A549 (cell line): Measurements from ENCODE around the gene NSG2. TPM values are rescaled to one million over a fixed set of nuclear protein-coding genes. Genes with fewer than 3 reads are reported as not detected.
A peak's percentile ranks its signal among the peaks of the same experiment; 100 is the strongest.

Source experiments
- ATAC-seq, 2 experiments: fragments of 200-7000 bp in 1 of 2; fragments of >200 bp in 1 of 2; cut with Nextera tagmentation in 1 of 2; cut with Tn5 transposase in 1 of 2; 3 replicates each; pipeline versions ENCODE4 v1.8.0 to v1.9.1; 2018 to 2020; ENCODE audit warnings: mild to moderate bottlenecking in 1 of 2, moderate library complexity in 1 of 2
- CTCF ChIA-PET: fragments of 300-600 bp; sonication (Branson Sonifier 250); formaldehyde crosslinking; extraction: SDS; loops from one replicate; lab custom pipeline; 2021; ENCODE audit warnings: antibody characterized with exemption, inconsistent platforms; lab: Yijun Ruan, JAX
- POLR2A ChIA-PET: fragments of 350-600 bp; formaldehyde crosslinking; extraction: SDS; loops from one replicate; lab custom pipeline; 2021; ENCODE audit warnings: antibody characterized with exemption, inconsistent platforms; lab: Yijun Ruan, JAX
- DNase-seq, 2 experiments: peaks; one replicate each; pipeline versions ENCODE4 v3.0.0 to v3.0.0-alpha.2; 2011 to 2016; ENCODE audit warnings: low read depth in 1 of 2, low spot score in 1 of 2
- FAIRE-seq: peaks from 2 replicates; lab custom pipeline; 2011; peaks lifted over from hg19 to GRCh38; lab: Jason Lieb, UNC
- H3K27ac ChIP-seq, 2 experiments: fragments of >200 bp; sonication (Bioruptor Twin); formaldehyde crosslinking; 3 replicates each; pipeline ENCODE4 v1.5.1; 2016 to 2017
- H3K4me1 ChIP-seq: fragments of >200 bp; sonication (Bioruptor Twin); formaldehyde crosslinking; 3 replicates; pipeline ENCODE4 v1.6.1; 2016
- H3K4me2 ChIP-seq: fragments of >200 bp; sonication (Bioruptor Twin); formaldehyde crosslinking; 3 replicates; pipeline ENCODE4 v1.6.1; 2016
- H3K4me3 ChIP-seq: fragments of >200 bp; sonication (Bioruptor Twin); formaldehyde crosslinking; 3 replicates; pipeline ENCODE4 v1.5.1; 2016
- H3K9me3 ChIP-seq: fragments of >200 bp; sonication (Bioruptor Twin); formaldehyde crosslinking; 3 replicates; pipeline ENCODE4 v1.6.1; 2016
- EHF ChIP-seq: fragments of 250-450 bp; sonication (Bioruptor Pico); IDR thresholded peaks from 2 replicates; pipeline ENCODE4 v1.5.0; 2020; ENCODE audit warnings: mild to moderate bottlenecking
- HES2 ChIP-seq: fragments of >200 bp; sonication (Bioruptor Twin); formaldehyde crosslinking; IDR thresholded peaks from 2 replicates; pipeline ENCODE4 v1.6.1; 2016
- HOXA7 ChIP-seq: fragments of 250-450 bp; sonication (Bioruptor Pico); IDR thresholded peaks from 2 replicates; pipeline ENCODE4 v1.5.0; 2020; ENCODE audit warnings: mild to moderate bottlenecking, moderate library complexity
- HOXB5 ChIP-seq: fragments of 250-450 bp; sonication (Bioruptor Pico); IDR thresholded peaks from 2 replicates; pipeline ENCODE4 v1.5.0; 2020; ENCODE audit warnings: mild to moderate bottlenecking, moderate library complexity
- KDM1A ChIP-seq: fragments of 200-600 bp; sonication (generic); IDR thresholded peaks from 2 replicates; pipeline ENCODE4 v1.6.1; 2016; ENCODE audit warnings: low read depth, mild to moderate bottlenecking
- MAFK ChIP-seq: fragments of 450-650 bp; IDR thresholded peaks from 2 replicates; pipeline ENCODE4 v1.6.1; 2014; ENCODE audit not compliant: partially characterized antibody
- NFE2L2 ChIP-seq: fragments of 150-350 bp; conservative IDR thresholded peaks from 2 replicates; pipeline ENCODE4 v1.6.1; 2014; ENCODE audit warnings: low read length
- PBX3 ChIP-seq: IDR thresholded peaks from 2 replicates; pipeline ENCODE4 v1.6.1; 2012
- POLR2AphosphoS2 ChIP-seq: conservative IDR thresholded peaks from 2 replicates; pipeline ENCODE4 v1.6.1; 2012; ENCODE audit warnings: low read length, improper control_type of control experiment, inconsistent platforms
- TFCP2L1 ChIP-seq: fragments of 250-450 bp; sonication (Bioruptor Pico); IDR thresholded peaks from 2 replicates; pipeline ENCODE4 v1.5.0; 2021; ENCODE audit warnings: mild to moderate bottlenecking
- TP53 ChIP-seq: fragments of 250-450 bp; sonication (Bioruptor Pico); IDR thresholded peaks from 2 replicates; pipeline ENCODE4 v1.5.0; 2021; ENCODE audit warnings: mild to moderate bottlenecking, moderate library complexity
- ZNF302 ChIP-seq: fragments of 250-450 bp; sonication (Bioruptor Pico); IDR thresholded peaks from 2 replicates; pipeline ENCODE4 v1.9.0; 2021; ENCODE audit warnings: inconsistent platforms, mild to moderate bottlenecking, moderate library complexity
- WGBS: methylation state at CpG from one replicate; pipeline ENCODE4 v1.1.6; 2017; ENCODE audit errors: missing lambda C conversion rate; 5-methylcytosine and 5-hydroxymethylcytosine counted together
- polyA plus RNA-seq, 4 experiments: library from polyadenylated mRNA; depleted of rRNA in 3 of 4; stranded (reverse); fragments of >200 nt; fragmentation: RNase III in 1 of 4; extraction: RNeasy Plus Mini Kit Qiagen cat#74134 plus additional on column Dnase treatment in 1 of 4; gene quantifications; 2 replicates in 3 of 4; 3 replicates in 1 of 4; pipeline ENCODE4 v1.2.3, GENCODE V29; 2011 to 2017
- TF ChIP-seq, protein P1 (sequence below): fragments of 450-650 bp; IDR thresholded peaks from 2 replicates; pipeline ENCODE4 v1.6.1; 2014; ENCODE audit warnings: antibody characterized with exemption
- TF ChIP-seq, protein P2 (sequence below): fragments of 250-450 bp; sonication (Bioruptor Pico); IDR thresholded peaks from 2 replicates; pipeline ENCODE4 v1.5.0; 2021; ENCODE audit warnings: mild to moderate bottlenecking, moderate library complexity, borderline replicate concordance
- TF ChIP-seq, protein P3 (sequence below): fragments of 200-600 bp; sonication (generic); IDR thresholded peaks from 2 replicates; pipeline ENCODE4 v1.6.1; 2016; ENCODE audit warnings: antibody characterized with exemption, mild to moderate bottlenecking, moderate library complexity

NSG2 gene
- polyA plus RNA-seq, 2 of the 4 experiments (the other 2 are of a cell fraction), result 0.06 TPM; not detected in 1

DNA sequence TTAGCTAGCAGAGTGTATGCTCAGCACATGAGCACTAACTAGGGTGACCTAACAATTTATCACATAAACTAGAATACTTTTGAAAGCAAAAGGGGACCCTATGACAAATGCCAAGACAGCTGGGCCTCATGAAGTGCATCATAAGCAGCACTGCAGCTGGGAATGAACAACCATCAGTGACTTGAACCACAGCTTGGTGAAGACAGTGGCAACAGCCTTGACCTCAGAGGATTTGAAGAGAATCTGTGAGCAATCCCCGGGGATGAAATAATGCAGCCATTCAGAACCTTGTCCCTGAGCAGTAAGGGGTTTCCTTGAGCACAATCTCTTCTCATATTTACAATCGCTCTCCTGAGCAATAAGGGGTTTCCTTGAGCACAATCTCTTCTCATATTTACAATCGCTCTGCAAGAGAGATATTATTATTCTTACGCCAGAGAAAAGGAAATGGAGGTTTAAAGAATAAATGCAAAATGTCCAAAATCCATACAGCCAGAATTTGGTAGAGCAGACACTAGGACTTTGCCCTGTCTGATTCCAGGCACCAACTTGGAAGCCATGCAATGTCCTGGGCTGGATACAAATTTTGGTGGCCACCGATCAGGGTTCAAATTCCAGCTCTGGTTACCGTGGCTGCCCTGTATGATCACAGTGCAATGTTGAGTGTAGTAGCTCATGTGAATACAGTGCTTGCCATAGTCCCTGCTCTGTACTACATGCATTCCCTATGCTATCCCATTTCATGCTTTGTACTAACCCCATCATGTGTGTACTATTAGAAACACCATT is 846 bp upstream of the NSG2 start:
- H3K4me2 ChIP-seq, result no peak overlapping the region
- TF ChIP-seq POLR2AphosphoS2, result no peak
- no peak for TF ChIP-seq TFCP2L1 (CRISPR knock-in tag)
- TF ChIP-seq, protein P1, sequence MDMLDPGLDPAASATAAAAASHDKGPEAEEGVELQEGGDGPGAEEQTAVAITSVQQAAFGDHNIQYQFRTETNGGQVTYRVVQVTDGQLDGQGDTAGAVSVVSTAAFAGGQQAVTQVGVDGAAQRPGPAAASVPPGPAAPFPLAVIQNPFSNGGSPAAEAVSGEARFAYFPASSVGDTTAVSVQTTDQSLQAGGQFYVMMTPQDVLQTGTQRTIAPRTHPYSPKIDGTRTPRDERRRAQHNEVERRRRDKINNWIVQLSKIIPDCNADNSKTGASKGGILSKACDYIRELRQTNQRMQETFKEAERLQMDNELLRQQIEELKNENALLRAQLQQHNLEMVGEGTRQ, result no peak
- no peak for TF ChIP-seq KDM1A
- TF ChIP-seq, protein P2, sequence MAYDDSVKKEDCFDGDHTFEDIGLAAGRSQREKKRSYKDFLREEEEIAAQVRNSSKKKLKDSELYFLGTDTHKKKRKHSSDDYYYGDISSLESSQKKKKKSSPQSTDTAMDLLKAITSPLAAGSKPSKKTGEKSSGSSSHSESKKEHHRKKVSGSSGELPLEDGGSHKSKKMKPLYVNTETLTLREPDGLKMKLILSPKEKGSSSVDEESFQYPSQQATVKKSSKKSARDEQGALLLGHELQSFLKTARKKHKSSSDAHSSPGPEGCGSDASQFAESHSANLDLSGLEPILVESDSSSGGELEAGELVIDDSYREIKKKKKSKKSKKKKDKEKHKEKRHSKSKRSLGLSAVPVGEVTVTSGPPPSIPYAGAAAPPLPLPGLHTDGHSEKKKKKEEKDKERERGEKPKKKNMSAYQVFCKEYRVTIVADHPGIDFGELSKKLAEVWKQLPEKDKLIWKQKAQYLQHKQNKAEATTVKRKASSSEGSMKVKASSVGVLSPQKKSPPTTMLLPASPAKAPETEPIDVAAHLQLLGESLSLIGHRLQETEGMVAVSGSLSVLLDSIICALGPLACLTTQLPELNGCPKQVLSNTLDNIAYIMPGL (CRISPR knock-in tag), result no peak
- H3K4me1 ChIP-seq, result no peaks in the 10 kb centered on the region
- POLR2A ChIA-PET, result interaction anchor here (1.0 kb wide), 2 partner anchors 11 to 267 kb away, joined by 3 to 14 read pairs; no protein-coding TSS in a partner anchor
- no peak for FAIRE-seq
- CTCF ChIA-PET, result interaction anchor here (0.6 to 7.9 kb wide), 21 partner anchors 9 to 1688 kb away, joined by 3 to 422 read pairs (median 5); no protein-coding TSS in a partner anchor
- peak; percentile 21 to 40; a peak in 2 of 6 replicates for ATAC-seq
- no peak overlapping the region for H3K4me3 ChIP-seq
- DNase-seq, result no peak
- H3K9me3 ChIP-seq, result no peaks in the 10 kb centered on the region
- H3K27ac ChIP-seq, result no peak overlapping the region
- 2% methylated on average over 6 of the region's 6 CpGs for WGBS

DNA sequence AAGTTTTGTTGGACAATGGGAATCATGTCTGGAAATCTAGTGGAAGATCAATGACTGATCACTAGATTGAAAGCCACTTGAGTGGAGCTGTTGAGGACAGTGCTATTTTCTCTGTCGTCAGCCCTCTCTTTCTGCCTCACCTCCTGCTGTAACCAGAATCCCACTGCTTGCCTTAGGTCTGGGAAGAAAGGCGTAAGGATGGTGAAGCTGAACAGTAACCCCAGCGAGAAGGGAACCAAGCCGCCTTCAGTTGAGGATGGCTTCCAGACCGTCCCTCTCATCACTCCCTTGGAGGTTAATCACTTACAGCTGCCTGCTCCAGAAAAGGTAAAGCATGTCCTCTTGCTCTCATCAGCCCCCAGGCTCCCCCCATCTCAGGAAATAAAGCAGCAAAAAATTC is 1.1 kb downstream of the NSG2 start:
- H3K27ac ChIP-seq, result no peak overlapping the region

GRCh38 chr5:174047472-174048099 is 2.1 kb downstream of the NSG2 start:
- H3K27ac ChIP-seq, result no peak overlapping the region
- DNase-seq (no peak), FAIRE-seq (no peak), ATAC-seq (no peak)
- 2% methylated on average over 4 of the region's 4 CpGs for WGBS
- ChIA-PET CTCF (interaction anchor here (1.2 to 7.9 kb wide), 3 partner anchors 10 to 264 kb away, joined by 3 to 422 read pairs (median 9); no protein-coding TSS in a partner anchor), POLR2A (no interaction called here)
- no peak overlapping the region for H3K4me2 ChIP-seq
- no peaks in the 10 kb centered on the region for H3K4me1 ChIP-seq
- H3K4me3 ChIP-seq, result no peak overlapping the region
- TF ChIP-seq PBX3 (no peak), EHF (CRISPR knock-in tag) (no peak), TP53 (CRISPR knock-in tag) (no peak), HOXA7 (CRISPR knock-in tag) (no peak), TFCP2L1 (CRISPR knock-in tag) (no peak), HOXB5 (CRISPR knock-in tag) (no peak), HES2 (no peak), MAFK (no peak), NFE2L2 (no peak)
- TF ChIP-seq, protein P3, sequence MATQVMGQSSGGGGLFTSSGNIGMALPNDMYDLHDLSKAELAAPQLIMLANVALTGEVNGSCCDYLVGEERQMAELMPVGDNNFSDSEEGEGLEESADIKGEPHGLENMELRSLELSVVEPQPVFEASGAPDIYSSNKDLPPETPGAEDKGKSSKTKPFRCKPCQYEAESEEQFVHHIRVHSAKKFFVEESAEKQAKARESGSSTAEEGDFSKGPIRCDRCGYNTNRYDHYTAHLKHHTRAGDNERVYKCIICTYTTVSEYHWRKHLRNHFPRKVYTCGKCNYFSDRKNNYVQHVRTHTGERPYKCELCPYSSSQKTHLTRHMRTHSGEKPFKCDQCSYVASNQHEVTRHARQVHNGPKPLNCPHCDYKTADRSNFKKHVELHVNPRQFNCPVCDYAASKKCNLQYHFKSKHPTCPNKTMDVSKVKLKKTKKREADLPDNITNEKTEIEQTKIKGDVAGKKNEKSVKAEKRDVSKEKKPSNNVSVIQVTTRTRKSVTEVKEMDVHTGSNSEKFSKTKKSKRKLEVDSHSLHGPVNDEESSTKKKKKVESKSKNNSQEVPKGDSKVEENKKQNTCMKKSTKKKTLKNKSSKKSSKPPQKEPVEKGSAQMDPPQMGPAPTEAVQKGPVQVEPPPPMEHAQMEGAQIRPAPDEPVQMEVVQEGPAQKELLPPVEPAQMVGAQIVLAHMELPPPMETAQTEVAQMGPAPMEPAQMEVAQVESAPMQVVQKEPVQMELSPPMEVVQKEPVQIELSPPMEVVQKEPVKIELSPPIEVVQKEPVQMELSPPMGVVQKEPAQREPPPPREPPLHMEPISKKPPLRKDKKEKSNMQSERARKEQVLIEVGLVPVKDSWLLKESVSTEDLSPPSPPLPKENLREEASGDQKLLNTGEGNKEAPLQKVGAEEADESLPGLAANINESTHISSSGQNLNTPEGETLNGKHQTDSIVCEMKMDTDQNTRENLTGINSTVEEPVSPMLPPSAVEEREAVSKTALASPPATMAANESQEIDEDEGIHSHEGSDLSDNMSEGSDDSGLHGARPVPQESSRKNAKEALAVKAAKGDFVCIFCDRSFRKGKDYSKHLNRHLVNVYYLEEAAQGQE, result no peak
- H3K9me3 ChIP-seq, result no peaks in the 10 kb centered on the region

More for the DNA sequence above, 1.1 kb downstream of the NSG2 start:
- H3K4me3 ChIP-seq, result no peak overlapping the region
- CTCF ChIA-PET, result interaction anchor here (0.6 to 7.9 kb wide), 7 partner anchors 11 to 890 kb away, joined by 3 to 422 read pairs (median 6); no protein-coding TSS in a partner anchor
- POLR2A ChIA-PET, result no interaction called here
- ATAC-seq, result no peak
- no peaks in the 10 kb centered on the region for H3K9me3 ChIP-seq
- TF ChIP-seq ZNF302 (CRISPR knock-in tag), result no peak
- no peak overlapping the region for H3K4me2 ChIP-seq
- no peak for DNase-seq
- FAIRE-seq, result no peak
- no peaks in the 10 kb centered on the region for H3K4me1 ChIP-seq
- WGBS, result 12% methylated on average over 5 of the region's 5 CpGs
